Endothelial cell of umbilical vein (primary cell): ENCODE data around the gene CERS5. TPM values are rescaled to one million over a fixed set of nuclear protein-coding genes. Genes with fewer than 3 reads are reported as not detected.

Source experiments
- BruUV-seq: library from RNA; stranded (reverse); fragments of 400-500 nt; replicated peaks from 2 replicates; lab custom pipeline; 2021; lab: Mats Ljungman, UMichigan
- CTCF ChIA-PET: fragments of 300-600, 350-600 bp; sonication (Branson Sonifier 250); formaldehyde crosslinking; loops from one replicate; lab custom pipeline; 2021; ENCODE audit warnings: antibody characterized with exemption, inconsistent platforms; lab: Charles Lee
- POLR2A ChIA-PET: fragments of 300-600, 350-600 bp; sonication (Branson Sonifier 250); formaldehyde crosslinking; loops from one replicate; lab custom pipeline; 2021; ENCODE audit warnings: antibody characterized with exemption, inconsistent platforms; lab: Charles Lee
- DNase-seq: peaks from one replicate; pipeline ENCODE4 v3.0.0-alpha.2; 2011; ENCODE audit warnings: low read depth, low spot score
- FAIRE-seq: peaks from 2 replicates; lab custom pipeline; 2011; peaks lifted over from hg19 to GRCh38; lab: Jason Lieb, UNC
- H2AFZ ChIP-seq: 2 replicates; pipeline ENCODE4 v1.6.0; 2012; ENCODE audit warnings: low read depth, low read length, control low read depth, inconsistent platforms
- H3K27ac ChIP-seq: 2 replicates; pipeline ENCODE4 v1.5.1; 2011; ENCODE audit warnings: low read depth, mild to moderate bottlenecking, control low read depth, low read length, moderate library complexity; ENCODE audit not compliant: insufficient read depth
- H3K27me3 ChIP-seq, 2 experiments: 2 replicates each; pipeline versions ENCODE4 v1.6.0 to v1.6.1; 2011; ENCODE audit warnings: low read length in 2 of 2, mixed read lengths in 1 of 2; ENCODE audit not compliant: control insufficient read depth in 2 of 2, insufficient read depth in 2 of 2
- H3K36me3 ChIP-seq, 2 experiments: 2 replicates in 1 of 2; 3 replicates in 1 of 2; pipeline ENCODE4 v1.5.1; 2011; ENCODE audit warnings: low read length in 2 of 2, mild to moderate bottlenecking in 1 of 2, moderate library complexity in 1 of 2; ENCODE audit not compliant: control insufficient read depth in 2 of 2, insufficient read depth in 2 of 2; ENCODE audit errors: extremely low read depth in 1 of 2
- H3K4me1 ChIP-seq: 3 replicates; pipeline ENCODE4 v1.5.1; 2011; ENCODE audit warnings: mild to moderate bottlenecking, low read length; ENCODE audit not compliant: control insufficient read depth, insufficient read depth; ENCODE audit errors: extremely low read depth
- H3K4me2 ChIP-seq: 2 replicates; pipeline ENCODE4 v1.6.1; 2011; ENCODE audit warnings: low read length, control low read depth, mixed read lengths; ENCODE audit not compliant: insufficient read depth
- H3K4me3 ChIP-seq, 3 experiments: fragments of 200-600 bp in 1 of 3; sonication (generic), shearing (Covaris generic) in 1 of 3; replicated peaks in 1 of 3; 2 replicates each; pipeline ENCODE4 v1.5.1; 2011 to 2016; ENCODE audit warnings: control low read depth in 3 of 3, low read length in 3 of 3, mild to moderate bottlenecking in 2 of 3, inconsistent platforms in 1 of 3, low read depth in 1 of 3, moderate library complexity in 1 of 3; ENCODE audit not compliant: insufficient read depth in 1 of 3
- H3K79me2 ChIP-seq: 2 replicates; pipeline ENCODE4 v1.6.0; 2012; ENCODE audit warnings: low read length, inconsistent platforms; ENCODE audit not compliant: control insufficient read depth, insufficient read depth
- H3K9ac ChIP-seq: replicated peaks from 2 replicates; pipeline ENCODE3; 2011; ENCODE audit warnings: low read length, control low read depth; ENCODE audit not compliant: insufficient read depth; ENCODE audit errors: extremely low read depth
- H3K9me1 ChIP-seq: replicated peaks from 3 replicates; pipeline ENCODE4 v1.6.0; 2011; ENCODE audit warnings: mild to moderate bottlenecking, low read length; ENCODE audit not compliant: control insufficient read depth, insufficient read depth; ENCODE audit errors: extremely low read depth
- H3K9me3 ChIP-seq: replicated peaks from 2 replicates; pipeline ENCODE4 v1.5.1; 2012; ENCODE audit warnings: low read length, inconsistent platforms; ENCODE audit not compliant: control insufficient read depth, insufficient read depth
- H4K20me1 ChIP-seq: replicated peaks from 2 replicates; pipeline ENCODE3; 2011; ENCODE audit warnings: mild to moderate bottlenecking, low read length; ENCODE audit not compliant: control insufficient read depth, insufficient read depth; ENCODE audit errors: extremely low read depth
- FOS ChIP-seq: IDR thresholded peaks from 2 replicates; pipeline ENCODE4 v1.6.1; 2011; ENCODE audit warnings: mild to moderate bottlenecking, low read length, moderate library complexity, borderline replicate concordance; ENCODE audit not compliant: insufficient read depth
- GATA2 ChIP-seq: IDR thresholded peaks from 2 replicates; pipeline ENCODE4 v1.7.0; 2011; ENCODE audit warnings: low read depth, mild to moderate bottlenecking, moderate library complexity, mixed read lengths, low read length; ENCODE audit not compliant: insufficient read length, insufficient read depth
- JUN ChIP-seq: IDR thresholded peaks from 2 replicates; pipeline ENCODE4 v1.6.1; 2011; ENCODE audit warnings: borderline replicate concordance, low read depth; ENCODE audit not compliant: insufficient read length, insufficient read depth
- MYC ChIP-seq: IDR thresholded peaks from one replicate; pipeline ENCODE4 v1.6.1; 2011; ENCODE audit warnings: mild to moderate bottlenecking, low read depth, low read length
- POLR2A ChIP-seq: IDR thresholded peaks from 2 replicates; pipeline ENCODE4 v1.6.1; 2012; ENCODE audit warnings: low read depth, mild to moderate bottlenecking, control low read depth, low read length
- POLR2AphosphoS5 ChIP-seq: IDR thresholded peaks from 2 replicates; pipeline ENCODE4 v1.6.1; 2012; ENCODE audit warnings: low read depth, mild to moderate bottlenecking, control low read depth, low read length, moderate library complexity; ENCODE audit not compliant: insufficient read depth
- dilution Hi-C: fragments of 300-500 bp; cut with MboI; formaldehyde crosslinking; loops from one replicate; pipeline ENCODE4 v1.15.0; 2019; ENCODE audit warnings: low sequenced_read_pairs; ENCODE audit not compliant: extremely low pct_ligation_motif_present
- intact Hi-C: fragments of 100-400 bp; cut with micrococcal nuclease; formaldehyde crosslinking; loops from one replicate; pipeline ENCODE4 v1.10.0; 2022
- polyA plus RNA-seq, 4 experiments: library from polyadenylated mRNA; depleted of rRNA in 3 of 4; stranded (reverse) in 3 of 4; unstranded in 1 of 4; fragments of >200 nt; gene quantifications; 2 replicates each; pipeline versions ENCODE4 v1.2.1 to v1.2.3, GENCODE V29; 2011 to 2012; ENCODE audit warnings: missing spikeins in 1 of 4
- total RNA-seq: library from RNA; stranded (reverse); gene quantifications from 2 replicates; pipeline ENCODE4 v1.2.3, GENCODE V29; 2021
- TF ChIP-seq, protein P1 (sequence below): IDR thresholded peaks from 2 replicates; pipeline ENCODE4 v1.6.1; 2011; ENCODE audit not compliant: insufficient read depth, insufficient read length

Gene CERS5
- total and polyA plus RNA-seq, 2 donors (not counting 3 experiments of a cell fraction or from before 2014, with no cell fraction given) = 60.4 to 108 TPM

DNA sequence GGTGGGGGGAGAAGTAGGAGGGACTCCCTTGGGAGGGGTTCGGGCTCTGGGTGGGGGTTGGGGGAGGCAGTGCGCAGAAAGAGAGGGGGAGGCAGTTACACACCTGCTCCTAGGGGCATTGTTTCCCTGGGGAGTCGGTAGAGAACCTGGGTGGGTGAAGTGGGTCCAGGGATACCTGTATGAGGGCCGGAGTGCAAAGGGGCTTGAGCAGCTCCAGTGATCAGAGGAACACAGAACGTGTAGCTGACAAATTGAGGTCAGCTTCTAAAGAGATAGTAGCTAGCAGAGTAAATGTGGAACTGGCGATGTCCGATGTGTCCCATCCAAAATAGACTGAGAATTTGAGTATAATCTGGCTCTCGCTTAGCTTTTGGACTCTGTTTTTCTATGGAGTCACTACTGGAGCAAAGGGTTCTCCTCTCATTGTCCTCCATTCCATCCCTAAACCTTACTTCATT, 81.5 kb downstream of the CERS5 start:
- dilution Hi-C loops (no loop called here), intact Hi-C loops (loop anchor here (1.0 kb wide), 2 partner anchors 10 to 27 kb away; partner anchors contain the start of gene COX14)
- FAIRE-seq (peak; percentile 58), DNase-seq (no peak)
- H3K36me3 ChIP-seq = peaks cover 22 to 25% of the 10 kb centered on the region in 2 experiments
- H3K4me2 ChIP-seq = peak overlapping the region; percentile 32
- H3K27me3 ChIP-seq = no peaks in the 10 kb centered on the region
- peaks cover 16% of the 10 kb centered on the region for H3K79me2 ChIP-seq
- TF ChIP-seq POLR2A (no peak), MYC (no peak), JUN (no peak), POLR2AphosphoS5 (no peak), GATA2 (no peak), FOS (no peak)
- TF ChIP-seq, protein P1, sequence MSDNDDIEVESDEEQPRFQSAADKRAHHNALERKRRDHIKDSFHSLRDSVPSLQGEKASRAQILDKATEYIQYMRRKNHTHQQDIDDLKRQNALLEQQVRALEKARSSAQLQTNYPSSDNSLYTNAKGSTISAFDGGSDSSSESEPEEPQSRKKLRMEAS = no peak
- H2AFZ ChIP-seq = no peak overlapping the region
- peak overlapping the region; percentile 51 to 80 (median 52) for H3K4me3 ChIP-seq
- POLR2A ChIA-PET = interaction anchor here (1.0 to 1.9 kb wide), 4 partner anchors 26 to 229 kb away, joined by 3 to 17 read pairs (median 6); partner anchors contain the start of genes CERS5 and COX14
- no peak overlapping the region for H3K27ac ChIP-seq
- H3K9ac ChIP-seq = peak overlapping the region; percentile 6
- BruUV-seq = no TSS peak
- H3K9me1 ChIP-seq = no peaks in the 10 kb centered on the region
- CTCF ChIA-PET = interaction anchor here (1.0 to 5.6 kb wide), 24 partner anchors 9 to 229 kb away, joined by 3 to 89 read pairs (median 4); partner anchors contain the start of genes CERS5, COX14, LIMA1 and RACGAP1
- H4K20me1 ChIP-seq = no peaks in the 10 kb centered on the region
- H3K4me1 ChIP-seq = peaks cover 35% of the 10 kb centered on the region
- no peaks in the 10 kb centered on the region for H3K9me3 ChIP-seq
